Measurements from ENCODE around the gene SLC2A6.

The SLC2A6 gene

DNA sequence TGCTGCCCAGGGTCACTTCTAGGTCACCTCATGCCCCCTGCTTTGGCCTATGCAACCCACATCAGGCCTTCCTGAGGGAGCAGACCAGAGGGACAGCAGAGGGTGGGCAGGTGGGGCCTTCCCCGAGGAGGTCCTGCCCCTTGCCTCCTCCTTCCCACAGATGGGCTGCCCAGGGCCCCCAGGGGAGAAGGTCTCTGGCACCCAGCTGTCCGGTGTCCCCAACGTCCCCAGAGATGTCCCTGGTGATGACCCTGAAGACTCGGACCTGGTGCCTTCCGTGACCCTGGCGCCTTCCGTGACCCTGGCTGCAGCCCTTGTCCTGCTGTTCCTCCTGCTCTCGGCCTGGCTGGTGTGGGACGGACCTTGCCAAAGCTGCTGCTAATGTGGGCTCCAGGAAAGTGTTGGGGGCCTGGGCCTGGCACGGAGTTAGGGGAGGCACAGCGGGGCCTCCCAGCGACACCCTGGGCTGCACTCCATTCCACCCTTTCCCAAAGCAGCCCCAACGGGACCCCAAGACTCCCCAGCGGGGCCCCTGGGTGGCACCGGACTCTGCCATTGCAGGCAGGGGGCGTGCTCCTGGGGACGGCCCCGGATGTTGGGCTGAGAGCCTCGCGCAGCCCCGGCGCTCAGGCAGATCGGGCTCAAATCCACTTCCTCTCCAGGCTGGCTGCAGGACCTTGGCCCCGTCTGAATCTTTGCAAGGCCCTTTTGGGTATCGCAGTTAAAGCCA is 6.8 kb upstream of the SLC2A6 start:
- no peak for TF ChIP-seq ZNF274 (IDR thresholded peaks at IDR 0.05; ENCODE audit: low read depth, low read length)

DNA sequence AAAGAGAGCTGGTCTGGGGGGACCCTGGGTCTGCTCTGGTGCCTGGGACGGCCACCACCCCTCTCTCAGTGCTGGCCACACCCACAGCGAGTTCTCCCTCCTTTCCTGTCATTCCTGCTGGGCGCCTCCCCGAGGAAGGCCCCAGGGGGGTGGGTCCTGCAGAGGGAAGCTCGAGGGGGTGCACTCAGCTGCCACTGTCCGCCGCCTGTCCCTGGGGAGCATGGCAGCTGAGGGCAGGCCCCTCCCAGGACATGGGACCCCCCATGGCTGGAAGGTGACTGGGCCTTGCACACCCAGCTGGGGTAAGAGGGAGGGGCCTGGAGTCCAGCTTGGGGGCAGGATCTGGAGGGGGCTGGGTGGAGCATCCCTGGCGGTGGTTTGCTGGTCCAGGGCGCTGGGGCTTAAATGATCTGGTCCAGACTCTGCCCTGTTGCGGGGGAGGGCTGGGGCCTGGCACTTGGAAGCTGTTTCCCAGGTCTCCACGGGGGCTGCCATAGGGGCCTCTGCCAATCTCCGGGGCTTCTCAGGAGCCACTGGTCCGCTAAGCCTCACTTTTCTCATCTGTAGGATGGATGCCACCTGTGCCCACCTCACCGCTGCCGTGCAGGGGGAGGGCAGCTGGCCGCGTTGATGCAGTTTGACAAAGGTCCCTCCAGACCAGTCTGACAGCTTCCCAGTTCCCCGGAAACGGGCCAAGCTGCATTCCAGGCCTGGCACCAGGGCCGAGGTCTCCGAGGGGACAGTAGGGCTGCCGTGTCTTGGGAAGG is 6.0 kb upstream of the SLC2A6 start:
- TF ChIP-seq ZNF274 (IDR thresholded peaks at IDR 0.05; ENCODE audit: low read depth, low read length), result no peak

More for the DNA sequence above, 6.8 kb upstream of the SLC2A6 start:
- no peak overlapping the region; the same call in 1 of the 2 replicates for H3K4me3 ChIP-seq (ENCODE audit: low read length)

DNA sequence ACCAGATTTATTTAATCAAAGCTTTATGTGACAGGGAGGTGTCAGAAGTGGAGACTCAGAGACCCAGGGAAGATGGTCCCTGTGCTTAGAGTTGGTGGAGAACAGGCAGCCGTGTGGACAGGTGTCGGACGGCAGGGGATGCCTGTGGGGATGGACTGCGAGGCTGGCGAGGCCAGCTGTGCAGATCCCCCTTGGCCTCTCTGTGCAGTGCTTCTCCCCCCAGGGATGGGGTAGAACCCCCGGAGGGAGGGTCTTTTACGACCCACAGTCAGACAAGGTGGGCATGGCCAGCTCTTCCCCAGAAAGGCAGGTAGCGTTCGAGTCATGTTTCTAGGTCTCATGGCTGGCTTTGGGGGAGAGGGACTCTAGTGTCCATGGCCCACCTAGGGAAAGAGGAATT is 4.7 kb upstream of the SLC2A6 start:
- H3K4me3 ChIP-seq (ENCODE audit: low read length), result no peak overlapping the region
- TF ChIP-seq ZNF274 (IDR thresholded peaks at IDR 0.05; ENCODE audit: low read depth, low read length), result no peak

More for the DNA sequence above, 6.0 kb upstream of the SLC2A6 start:
- H3K4me3 ChIP-seq (ENCODE audit: low read length), result no peak overlapping the region

DNA sequence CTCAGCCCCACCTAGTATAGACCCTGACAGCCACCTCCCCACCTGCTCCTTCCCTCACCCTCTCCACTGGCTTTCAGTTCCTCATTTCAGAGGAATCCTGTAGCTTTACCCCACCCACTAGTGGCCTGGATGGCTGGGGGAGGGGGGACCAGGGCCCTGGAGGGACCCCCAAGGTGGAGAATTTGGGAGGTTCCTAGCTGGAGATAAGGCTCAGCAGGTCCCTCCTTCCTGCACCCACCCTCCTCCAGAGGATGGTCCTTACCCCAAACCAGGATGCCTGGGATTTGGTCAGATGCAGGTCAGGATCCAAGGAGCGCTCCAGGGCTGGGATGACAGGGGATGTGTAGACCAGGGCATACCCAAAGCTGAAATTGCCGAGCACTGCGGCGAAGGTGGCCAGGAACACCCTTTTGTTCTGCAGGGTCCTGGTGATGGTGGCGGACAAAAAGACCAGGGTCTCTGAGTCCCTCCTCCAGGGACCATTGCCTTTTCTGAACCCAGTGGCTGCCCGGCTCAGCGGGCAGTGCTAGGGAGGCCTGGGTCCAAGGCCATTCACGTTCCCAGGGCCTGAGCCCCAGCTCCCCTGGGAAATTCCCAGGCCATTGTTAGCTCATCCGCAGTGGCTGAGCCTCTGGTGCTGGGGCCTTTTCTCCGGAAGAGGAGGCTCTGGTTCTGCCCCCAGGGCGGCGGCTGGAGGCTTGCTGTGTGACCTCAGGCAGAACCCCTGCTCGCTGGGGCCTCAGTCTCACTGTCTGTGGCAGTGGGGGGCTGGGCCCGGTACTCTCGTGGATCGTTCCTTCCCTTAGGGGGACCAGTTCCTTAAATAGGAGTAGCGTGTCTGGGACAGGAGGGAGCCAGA is 678 bp downstream of the SLC2A6 start:
- H3K4me3 ChIP-seq (ENCODE audit: low read length), result peak overlapping the region; percentile 66
- TF ChIP-seq ZNF274 (IDR thresholded peaks at IDR 0.05; ENCODE audit: low read depth, low read length), result no peak

DNA sequence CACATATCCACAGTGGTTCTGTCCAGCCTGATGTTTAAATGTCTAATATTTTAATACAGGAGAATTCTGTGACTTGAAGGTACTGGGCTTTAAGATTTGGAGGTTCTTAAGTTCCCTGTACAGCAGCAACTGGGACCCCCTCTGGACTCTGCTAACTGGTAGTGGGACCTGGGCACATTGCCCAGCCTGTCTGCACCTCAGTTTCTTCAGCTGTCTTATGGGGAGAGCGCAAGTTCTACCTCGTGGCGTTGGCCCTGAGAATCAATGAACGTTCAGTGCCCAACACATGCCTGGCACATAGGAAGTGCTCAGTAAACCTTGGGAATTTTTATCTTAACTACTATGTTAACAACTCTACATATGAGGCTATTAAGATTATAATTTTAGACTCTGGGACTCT is 1.4 kb downstream of the SLC2A6 start:
- H3K4me3 ChIP-seq (ENCODE audit: low read length), result peak overlapping the region; percentile 66; the same call in 1 of the 2 replicates
- TF ChIP-seq ZNF274 (IDR thresholded peaks at IDR 0.05; ENCODE audit: low read depth, low read length), result no peak

DNA sequence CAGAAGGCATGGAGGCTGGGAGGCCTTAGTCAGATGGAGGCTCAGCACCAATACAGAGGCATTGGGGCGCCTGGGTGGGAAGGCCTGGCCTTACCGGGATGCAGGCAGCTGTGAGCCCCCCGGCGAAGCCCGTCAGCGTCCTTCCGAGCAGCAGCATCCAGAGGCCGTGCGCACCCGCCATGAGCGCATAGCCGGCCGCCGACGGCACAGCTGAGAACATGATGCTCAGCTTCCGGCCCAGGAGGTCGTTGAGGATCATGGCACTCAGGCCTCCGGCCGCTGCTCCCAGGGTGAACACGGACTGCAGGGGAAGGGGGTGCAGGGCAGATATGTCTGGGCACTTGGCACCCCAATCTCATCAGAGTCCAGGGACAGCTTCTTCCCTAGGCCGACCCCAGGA is 2.0 kb downstream of the SLC2A6 start:
- no peak overlapping the region; the same call in 1 of the 2 replicates for H3K4me3 ChIP-seq (ENCODE audit: low read length)
- TF ChIP-seq ZNF274 (IDR thresholded peaks at IDR 0.05; ENCODE audit: low read depth, low read length), result no peak

DNA sequence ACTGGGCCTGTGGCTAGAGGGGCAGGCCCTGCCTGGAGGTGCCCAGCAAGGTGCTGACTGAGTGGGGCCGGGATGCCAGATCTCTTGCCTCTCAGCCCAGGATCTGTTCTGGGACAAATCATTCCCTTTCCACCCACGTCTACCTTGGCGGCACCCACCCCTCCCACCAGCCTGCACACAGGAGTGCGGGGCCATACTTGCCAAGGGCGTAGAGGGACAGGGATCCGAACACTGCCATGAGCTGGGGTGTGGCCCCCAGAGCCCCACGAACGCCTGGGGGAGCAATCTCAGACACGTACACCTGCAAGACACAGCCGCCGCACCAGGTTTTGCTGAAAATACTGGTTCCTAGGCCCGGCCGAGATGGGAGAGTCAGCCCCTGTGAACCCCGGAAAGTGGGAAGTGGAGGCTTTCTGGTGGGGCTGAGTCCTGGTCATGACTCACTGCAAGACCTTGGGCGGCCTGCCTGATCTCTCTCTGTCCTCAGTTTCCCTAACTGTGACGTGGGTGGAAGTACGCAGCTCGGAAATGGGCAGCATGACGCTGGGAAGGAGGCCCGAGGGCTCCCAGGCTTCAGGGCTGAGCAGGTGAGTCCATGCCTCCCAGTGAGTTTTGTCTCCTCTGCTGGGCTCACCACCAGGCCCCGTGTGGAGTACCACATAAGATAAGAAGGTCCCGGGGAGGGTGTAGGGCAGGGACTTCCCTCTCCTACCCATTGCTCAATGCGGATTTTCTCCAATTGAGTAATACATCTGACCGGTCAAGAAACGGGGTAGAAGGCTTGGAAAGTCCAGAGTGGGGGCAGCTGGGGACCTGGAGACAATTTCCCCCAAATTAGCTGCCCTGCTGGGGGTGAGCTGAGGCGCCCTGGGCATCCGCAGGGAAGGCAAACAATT is 2.6 kb downstream of the SLC2A6 start:
- no peak overlapping the region for H3K4me3 ChIP-seq (ENCODE audit: low read length)
- TF ChIP-seq ZNF274 (IDR thresholded peaks at IDR 0.05; ENCODE audit: low read depth, low read length), result no peak

DNA sequence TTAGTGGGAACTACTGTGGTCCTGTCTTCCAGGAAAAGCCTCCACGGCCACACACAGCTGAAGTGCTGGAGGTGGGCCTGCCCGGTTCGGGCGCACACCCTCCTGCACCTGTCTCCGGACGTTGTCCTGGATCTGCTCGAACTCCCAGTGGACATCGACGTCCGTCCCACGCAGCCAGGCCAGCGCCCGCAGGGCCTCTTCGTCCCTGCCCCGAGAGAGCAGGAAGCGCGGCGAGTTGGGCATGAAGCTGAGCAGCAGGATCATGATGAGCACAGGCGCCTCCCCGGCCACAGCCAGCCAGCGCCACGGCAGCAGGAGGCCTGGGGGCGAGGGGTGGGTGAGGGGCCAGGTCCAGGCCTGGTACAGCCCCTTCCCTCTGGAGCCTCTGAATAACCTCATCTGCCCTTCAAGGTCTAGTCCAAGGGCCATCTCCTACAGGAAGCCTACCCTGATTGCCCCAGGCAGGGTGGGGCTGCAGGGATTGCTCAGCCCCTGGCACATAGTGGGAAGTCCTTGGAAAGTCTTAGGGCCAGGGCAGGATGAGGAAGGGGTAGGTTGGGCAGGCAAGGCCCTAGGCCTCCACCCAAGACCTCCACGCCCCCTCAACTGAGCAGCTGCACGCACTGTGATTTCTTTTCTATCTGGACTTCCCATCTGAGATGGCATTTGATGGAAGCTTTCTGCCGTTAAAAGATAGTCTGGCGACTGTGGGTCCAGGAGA is 3.4 kb downstream of the SLC2A6 start:
- TF ChIP-seq ZNF274 (IDR thresholded peaks at IDR 0.05; ENCODE audit: low read depth, low read length), result no peak
- no peak overlapping the region for H3K4me3 ChIP-seq (ENCODE audit: low read length)

DNA sequence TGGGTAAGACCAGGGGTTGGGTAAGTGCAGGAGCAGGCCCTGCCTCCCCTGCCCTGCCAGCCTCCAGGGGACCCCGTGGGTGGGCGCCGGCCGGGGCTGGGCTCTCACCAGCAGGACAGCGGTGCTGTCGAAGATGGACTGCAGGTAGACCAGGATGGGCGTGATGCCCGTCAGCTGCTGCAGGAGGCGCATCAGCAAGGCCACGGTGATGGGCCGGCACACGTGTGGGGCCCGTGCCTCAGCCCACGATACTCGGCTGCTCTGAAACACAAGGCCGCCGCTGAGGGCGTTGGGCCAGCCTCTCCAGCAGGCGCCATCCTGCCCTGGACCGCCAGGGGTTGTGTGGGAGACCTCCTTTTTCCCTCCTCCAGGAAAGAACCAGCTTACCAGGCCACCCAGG is 4.0 kb downstream of the SLC2A6 start:
- no peak for TF ChIP-seq ZNF274 (IDR thresholded peaks at IDR 0.05; ENCODE audit: low read depth, low read length)

DNA sequence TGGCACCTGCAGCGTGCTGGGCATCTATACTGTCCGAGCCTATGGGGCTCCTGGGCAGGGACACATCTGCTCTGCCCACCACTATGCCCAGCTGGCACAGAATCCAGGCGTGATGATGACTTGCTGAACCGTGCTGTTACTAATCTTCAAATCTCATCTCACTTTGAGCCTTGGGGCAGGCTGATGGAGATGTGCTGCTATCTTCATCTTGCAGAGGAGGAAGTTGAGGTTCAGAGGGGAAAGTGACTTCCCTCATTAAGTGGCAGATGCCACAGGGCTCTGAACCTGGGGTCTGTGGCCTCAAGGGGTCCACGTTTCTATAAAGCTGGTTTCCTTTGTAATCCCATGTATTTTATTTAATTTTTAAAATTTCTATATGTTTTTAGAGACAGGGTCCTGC is 4.7 kb downstream of the SLC2A6 start:
- no peak overlapping the region for H3K4me3 ChIP-seq (ENCODE audit: low read length)
- TF ChIP-seq ZNF274 (IDR thresholded peaks at IDR 0.05; ENCODE audit: low read depth, low read length), result no peak

More for the DNA sequence above, 4.0 kb downstream of the SLC2A6 start:
- no peak overlapping the region for H3K4me3 ChIP-seq (ENCODE audit: low read length)

DNA sequence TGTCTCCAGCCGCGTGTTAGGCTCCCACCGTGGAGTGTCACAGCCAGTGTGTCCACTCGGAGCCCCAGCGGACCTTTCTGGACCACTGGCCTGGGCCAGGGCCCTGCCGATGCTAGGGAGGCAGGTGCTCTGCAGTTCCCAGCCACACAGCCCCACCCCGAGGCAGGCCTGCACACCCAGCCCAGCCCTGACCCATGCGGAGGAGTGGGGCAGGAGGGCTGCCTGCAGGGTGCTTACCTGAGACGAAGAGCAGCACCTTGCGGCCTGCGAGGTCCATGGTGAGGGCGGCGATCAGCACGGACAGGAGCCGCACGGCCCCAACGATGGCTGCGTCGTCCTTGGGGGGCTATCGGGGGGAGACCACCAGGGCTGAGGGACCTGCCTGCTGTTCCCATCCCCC is 5.2 kb downstream of the SLC2A6 start:
- no peak for TF ChIP-seq ZNF274 (IDR thresholded peaks at IDR 0.05; ENCODE audit: low read depth, low read length)
- no peak overlapping the region for H3K4me3 ChIP-seq (ENCODE audit: low read length)

DNA sequence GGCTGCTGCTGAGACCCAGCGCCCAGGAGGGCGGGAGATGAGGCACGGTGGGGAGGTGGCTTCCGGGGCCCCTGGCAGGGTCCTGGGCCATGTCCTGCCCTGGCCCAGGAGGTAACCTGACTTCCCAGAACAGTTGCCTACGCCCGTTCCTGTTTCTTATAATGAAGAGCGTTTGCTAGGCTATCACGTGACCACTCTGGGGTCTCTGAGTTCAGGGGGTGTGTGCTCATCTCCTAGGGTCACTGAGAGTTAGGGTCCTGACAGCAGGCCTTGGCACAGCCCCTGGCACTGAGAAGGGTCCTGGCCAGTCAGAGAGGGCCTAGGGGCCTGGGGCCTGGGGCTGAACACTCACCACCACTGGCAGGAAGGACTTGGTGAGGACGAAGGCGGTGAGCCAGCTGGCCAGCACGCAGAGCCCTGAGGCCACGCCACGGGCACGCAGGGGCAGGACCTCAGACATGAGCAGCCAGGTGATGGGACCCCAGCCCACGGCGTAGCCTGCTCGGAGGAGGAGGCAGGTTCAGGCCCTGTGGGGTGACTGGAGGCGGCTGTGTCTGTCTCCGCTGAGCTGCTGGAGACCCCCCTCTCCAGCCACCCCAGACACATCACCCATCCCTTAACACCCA is 6.0 kb downstream of the SLC2A6 start:
- TF ChIP-seq ZNF274 (IDR thresholded peaks at IDR 0.05; ENCODE audit: low read depth, low read length), result no peak
- H3K4me3 ChIP-seq (ENCODE audit: low read length), result no peak overlapping the region
